Measurements from ENCODE around the gene LRRC4C. TPM values are rescaled to one million over a fixed set of nuclear protein-coding genes. Genes with fewer than 3 reads are reported as not detected.

The LRRC4C gene
- polyA plus RNA-seq, 1 experiment = 0.02 TPM

- H3K4me3 ChIP-seq (ENCODE audit: low read depth, low read length) = no peak overlapping the region
- H3K27me3 ChIP-seq (ENCODE audit: control insufficient read depth, insufficient read depth, low read length) = no peaks in the 10 kb centered on the region
- CTCF ChIA-PET = no interaction called here
- peaks cover 3% of the 10 kb centered on the region; the same call in 1 of the 2 replicates for H3K9me3 ChIP-seq (ENCODE audit: control insufficient read depth, insufficient read depth, low read length)
- no peak for DNase-seq (ENCODE audit: low read depth, low spot score)
- POLR2A ChIA-PET = no interaction called here
- no peak overlapping the region for H3K27ac ChIP-seq (ENCODE audit: low read depth, low read length)
- TF ChIP-seq, protein P1, sequence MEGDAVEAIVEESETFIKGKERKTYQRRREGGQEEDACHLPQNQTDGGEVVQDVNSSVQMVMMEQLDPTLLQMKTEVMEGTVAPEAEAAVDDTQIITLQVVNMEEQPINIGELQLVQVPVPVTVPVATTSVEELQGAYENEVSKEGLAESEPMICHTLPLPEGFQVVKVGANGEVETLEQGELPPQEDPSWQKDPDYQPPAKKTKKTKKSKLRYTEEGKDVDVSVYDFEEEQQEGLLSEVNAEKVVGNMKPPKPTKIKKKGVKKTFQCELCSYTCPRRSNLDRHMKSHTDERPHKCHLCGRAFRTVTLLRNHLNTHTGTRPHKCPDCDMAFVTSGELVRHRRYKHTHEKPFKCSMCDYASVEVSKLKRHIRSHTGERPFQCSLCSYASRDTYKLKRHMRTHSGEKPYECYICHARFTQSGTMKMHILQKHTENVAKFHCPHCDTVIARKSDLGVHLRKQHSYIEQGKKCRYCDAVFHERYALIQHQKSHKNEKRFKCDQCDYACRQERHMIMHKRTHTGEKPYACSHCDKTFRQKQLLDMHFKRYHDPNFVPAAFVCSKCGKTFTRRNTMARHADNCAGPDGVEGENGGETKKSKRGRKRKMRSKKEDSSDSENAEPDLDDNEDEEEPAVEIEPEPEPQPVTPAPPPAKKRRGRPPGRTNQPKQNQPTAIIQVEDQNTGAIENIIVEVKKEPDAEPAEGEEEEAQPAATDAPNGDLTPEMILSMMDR (IDR thresholded peaks at IDR 0.05; ENCODE audit: low read depth, low read length) = no peak
Observed at GRCh38 chr11:41458641-41459040, 811 bp downstream of the LRRC4C start.

- CTCF ChIA-PET = no interaction called here
- DNase-seq (ENCODE audit: low read depth, low spot score) = no peak
Observed at GRCh38 chr11:41458154-41458553, 1.3 kb downstream of the LRRC4C start.

DNA sequence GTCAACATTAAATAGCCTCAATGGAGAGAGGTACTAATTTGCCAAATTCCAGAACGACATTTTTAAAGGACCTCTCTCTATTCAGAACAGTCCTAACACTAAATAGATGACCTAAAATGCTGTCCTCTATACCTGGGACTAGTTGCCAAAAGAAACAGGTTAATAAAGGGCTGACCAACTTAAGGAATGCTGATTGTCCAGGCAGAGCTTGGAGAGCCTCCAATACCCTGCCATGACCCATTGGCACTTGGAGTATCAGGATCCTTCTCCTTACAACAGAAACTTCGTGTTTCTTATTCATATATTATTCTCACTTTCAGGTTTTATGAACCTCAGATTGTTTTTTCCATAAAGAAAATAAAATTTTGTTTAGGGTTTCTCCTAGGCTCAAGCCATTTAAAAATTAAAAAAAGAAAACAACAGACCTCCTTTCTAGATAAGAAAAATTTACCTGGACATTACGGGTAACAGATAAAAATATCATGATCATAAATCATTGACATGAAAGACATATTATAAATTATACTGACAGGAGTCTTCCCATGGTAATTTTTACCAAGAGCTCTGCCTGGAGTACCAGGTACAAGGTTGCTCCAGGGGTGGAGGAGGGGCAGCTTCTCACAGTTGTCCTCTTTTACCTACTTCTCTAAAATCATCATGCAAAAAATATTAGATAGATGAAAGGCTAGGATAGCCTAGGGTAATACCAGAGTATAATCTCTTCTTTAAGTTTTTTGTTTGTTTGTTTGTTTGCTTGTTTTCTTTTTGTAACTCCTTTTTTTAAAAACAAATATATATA, 2.0 kb downstream of the LRRC4C start:
- no peak for DNase-seq (ENCODE audit: low read depth, low spot score)
- POLR2A ChIA-PET = no interaction called here
- CTCF ChIA-PET = no interaction called here
- H3K27ac ChIP-seq (ENCODE audit: low read depth, low read length) = no peak overlapping the region
- TF ChIP-seq, protein P1 (IDR thresholded peaks at IDR 0.05; ENCODE audit: low read depth, low read length) = no peak
- H3K4me3 ChIP-seq (ENCODE audit: low read depth, low read length) = no peak overlapping the region
- peaks cover 3% of the 10 kb centered on the region; the same call in 1 of the 2 replicates for H3K9me3 ChIP-seq (ENCODE audit: control insufficient read depth, insufficient read depth, low read length)
- H3K27me3 ChIP-seq (ENCODE audit: control insufficient read depth, insufficient read depth, low read length) = no peaks in the 10 kb centered on the region

More at GRCh38 chr11:41458154-41458553, 1.3 kb downstream of the LRRC4C start:
- Histone ChIP-seq H3K27me3 (ENCODE audit: control insufficient read depth, insufficient read depth, low read length) (no peaks in the 10 kb centered on the region), H3K9me3 (ENCODE audit: control insufficient read depth, insufficient read depth, low read length) (peaks cover 3% of the 10 kb centered on the region; the same call in 1 of the 2 replicates), H3K27ac (ENCODE audit: low read depth, low read length) (no peak overlapping the region), H3K4me3 (ENCODE audit: low read depth, low read length) (no peak overlapping the region)
- TF ChIP-seq, protein P1 (IDR thresholded peaks at IDR 0.05; ENCODE audit: low read depth, low read length) = no peak
- POLR2A ChIA-PET = no interaction called here

- H3K27ac ChIP-seq (ENCODE audit: low read depth, low read length) = no peak overlapping the region
- ChIA-PET CTCF (no interaction called here), POLR2A (no interaction called here)
- H3K9me3 ChIP-seq (ENCODE audit: control insufficient read depth, insufficient read depth, low read length) = peaks cover 3% of the 10 kb centered on the region; the same call in 1 of the 2 replicates
- TF ChIP-seq, protein P1 (IDR thresholded peaks at IDR 0.05; ENCODE audit: low read depth, low read length) = no peak
- no peak for DNase-seq (ENCODE audit: low read depth, low spot score)
- no peaks in the 10 kb centered on the region for H3K27me3 ChIP-seq (ENCODE audit: control insufficient read depth, insufficient read depth, low read length)
- no peak overlapping the region for H3K4me3 ChIP-seq (ENCODE audit: low read depth, low read length)
Observed at GRCh38 chr11:41456269-41456668, 3.2 kb downstream of the LRRC4C start.

GRCh38 chr11:41451011-41451410, 8.4 kb downstream of the LRRC4C start:
- H3K4me3 ChIP-seq (ENCODE audit: low read depth, low read length) = no peak overlapping the region
- ChIA-PET CTCF (no interaction called here), POLR2A (no interaction called here)
- H3K9me3 ChIP-seq (ENCODE audit: control insufficient read depth, insufficient read depth, low read length) = no peaks in the 10 kb centered on the region; the same call in 1 of the 2 replicates
- no peak for DNase-seq (ENCODE audit: low read depth, low spot score)
- H3K27ac ChIP-seq (ENCODE audit: low read depth, low read length) = no peak overlapping the region
- no peaks in the 10 kb centered on the region for H3K27me3 ChIP-seq (ENCODE audit: control insufficient read depth, insufficient read depth, low read length)
- TF ChIP-seq, protein P1 (IDR thresholded peaks at IDR 0.05; ENCODE audit: low read depth, low read length) = no peak

Data from AG04450 (cell line).